HG02981 (cell line): ENCODE measurements around the gene TOP1.
A peak's percentile ranks its signal among the peaks of the same experiment; 100 is the strongest.
"Not testable (repeated sequence)": the region's sequence is repeated elsewhere in the genome, so short reads cannot be mapped to it uniquely, and the experiment has no call there.

ENCODE experiments used
- ATAC-seq: cut with Tn5 transposase; IDR thresholded peaks from one replicate; pipeline ENCODE4 v1.9.1; 2021; ENCODE audit warnings: mild to moderate bottlenecking, moderate library complexity; ENCODE audit not compliant: unreplicated experiment

Gene TOP1

GRCh38 chr20:41086402-41087324 is 58.0 kb downstream of the TOP1 start:
- no peak for ATAC-seq

- no peak for ATAC-seq
These were observed 58.7 kb downstream of the TOP1 start for GRCh38 chr20:41087325-41087685.

- no peak for ATAC-seq
These were observed 59.2 kb downstream of the TOP1 start for GRCh38 chr20:41087777-41088176.

- no peak for ATAC-seq
These were observed 60.9 kb downstream of the TOP1 start for GRCh38 chr20:41089555-41089954.

- no peak for ATAC-seq
These were observed 63.3 kb downstream of the TOP1 start for GRCh38 chr20:41091927-41092326.

GRCh38 chr20:41094353-41095055 is 65.9 kb downstream of the TOP1 start:
- no peak for ATAC-seq

GRCh38 chr20:41095110-41095969 is 66.7 kb downstream of the TOP1 start:
- ATAC-seq: no peak

- ATAC-seq: no peak
These were observed 70.2 kb downstream of the TOP1 start for GRCh38 chr20:41098703-41099250.

GRCh38 chr20:41100001-41100480 is 71.4 kb downstream of the TOP1 start:
- no peak for ATAC-seq

GRCh38 chr20:41101660-41102059 is 73.0 kb downstream of the TOP1 start:
- no peak for ATAC-seq

GRCh38 chr20:41108531-41108930 is 79.9 kb downstream of the TOP1 start:
- ATAC-seq: no peak

- ATAC-seq: no peak
These were observed 81.4 kb downstream of the TOP1 start for GRCh38 chr20:41110012-41110411.

GRCh38 chr20:41110930-41111577 is 82.4 kb downstream of the TOP1 start:
- ATAC-seq: peak; percentile 47

GRCh38 chr20:41111578-41111951 is 82.9 kb downstream of the TOP1 start:
- ATAC-seq: peak; percentile 38

GRCh38 chr20:41116282-41116956 is 87.8 kb downstream of the TOP1 start:
- ATAC-seq: no peak

- ATAC-seq: not testable (repeated sequence)
These were observed 89.5 kb downstream of the TOP1 start for GRCh38 chr20:41118159-41118558.

- ATAC-seq: no peak
These were observed 90.0 kb downstream of the TOP1 start for GRCh38 chr20:41118632-41119031.

- no peak for ATAC-seq
These were observed 91.3 kb downstream of the TOP1 start for GRCh38 chr20:41119614-41120561.

GRCh38 chr20:41121399-41121798 is 92.8 kb downstream of the TOP1 start:
- no peak for ATAC-seq
